ENCODE data around the gene DGKI. TPM values are rescaled to one million over a fixed set of nuclear protein-coding genes. Genes with fewer than 3 reads are reported as not detected.

DGKI gene
- total RNA-seq, 2 donors from 2014 or later = 0.04 to 0.64 TPM

GRCh38 chr7:137747359-137748031 lies 99.3 kb downstream of the DGKI start:
- Mint-ChIP-seq H3K27me3 (ENCODE audit: insufficient read depth) (no peaks in the 10 kb centered on the region), H3K36me3 (ENCODE audit: low read depth) (no peaks in the 10 kb centered on the region), H3K4me1 (peaks cover under 1% of the 10 kb centered on the region), H3K4me3 (no peak overlapping the region), H3K9me3 (peaks cover 11% of the 10 kb centered on the region), H3K27ac (peak overlapping the region; percentile 41)
- no peak overlapping the region for H3K4me3 ChIP-seq (ENCODE audit: low read length)
- 74% methylated on average over 6 to 7 of the region's 7 CpGs for WGBS, 2 experiments (ENCODE audit: insufficient coverage in 1 of 2, insufficient read length in 1 of 2)
- TF ChIP-seq CTCF (conservative IDR thresholded peaks at IDR 0.05) = peak; percentile 61
- DNase-seq = no peak
- no peaks in the 10 kb centered on the region for H3K36me3 ChIP-seq (ENCODE audit: control insufficient read depth, insufficient read depth, low read length)
- H3K27me3 ChIP-seq (ENCODE audit: control insufficient read depth, insufficient read depth, low read length, poor library complexity, severe bottlenecking) = no peaks in the 10 kb centered on the region
- no peak overlapping the region for H3K9ac ChIP-seq (ENCODE audit: extremely low read depth, low read length, poor library complexity, severe bottlenecking)
- no peak overlapping the region for H3K27ac ChIP-seq (ENCODE audit: low read depth, low read length)
- H3K9me3 ChIP-seq (ENCODE audit: control insufficient read depth, low read length) = peaks cover 7% of the 10 kb centered on the region
- H3K4me1 ChIP-seq (ENCODE audit: control insufficient read depth, insufficient read depth, low read length) = no peaks in the 10 kb centered on the region

GRCh38 chr7:137743021-137743420 lies 103.8 kb downstream of the DGKI start:
- 83 to 96% methylated on average over 1 to 2 of the region's 2 CpGs for WGBS, 2 experiments (ENCODE audit: insufficient coverage in 1 of 2, insufficient read length in 1 of 2)
- no peak overlapping the region for H3K9ac ChIP-seq (ENCODE audit: extremely low read depth, low read length, poor library complexity, severe bottlenecking)
- Mint-ChIP-seq H3K36me3 (ENCODE audit: low read depth) (no peaks in the 10 kb centered on the region), H3K4me3 (no peak overlapping the region), H3K9me3 (peaks cover 10% of the 10 kb centered on the region), H3K27me3 (ENCODE audit: insufficient read depth) (no peaks in the 10 kb centered on the region), H3K27ac (no peak overlapping the region), H3K4me1 (no peaks in the 10 kb centered on the region)
- no peak overlapping the region for H3K27ac ChIP-seq (ENCODE audit: low read depth, low read length)
- H3K9me3 ChIP-seq (ENCODE audit: control insufficient read depth, low read length) = no peaks in the 10 kb centered on the region
- no peaks in the 10 kb centered on the region for H3K4me1 ChIP-seq (ENCODE audit: control insufficient read depth, insufficient read depth, low read length)
- TF ChIP-seq CTCF (conservative IDR thresholded peaks at IDR 0.05) = no peak
- no peaks in the 10 kb centered on the region for H3K27me3 ChIP-seq (ENCODE audit: control insufficient read depth, insufficient read depth, low read length, poor library complexity, severe bottlenecking)
- H3K36me3 ChIP-seq (ENCODE audit: control insufficient read depth, insufficient read depth, low read length) = no peaks in the 10 kb centered on the region
- no peak overlapping the region for H3K4me3 ChIP-seq (ENCODE audit: low read length)
- no peak for DNase-seq

GRCh38 chr7:137742051-137742450 lies 104.7 kb downstream of the DGKI start:
- H3K4me3 Mint-ChIP-seq = no peak overlapping the region
- H3K4me1 Mint-ChIP-seq = no peaks in the 10 kb centered on the region
- no peaks in the 10 kb centered on the region for H3K9me3 ChIP-seq (ENCODE audit: control insufficient read depth, low read length)
- H3K9ac ChIP-seq (ENCODE audit: extremely low read depth, low read length, poor library complexity, severe bottlenecking) = no peak overlapping the region
- H3K27ac Mint-ChIP-seq = no peak overlapping the region
- TF ChIP-seq CTCF (conservative IDR thresholded peaks at IDR 0.05) = no peak
- no peaks in the 10 kb centered on the region for H3K36me3 Mint-ChIP-seq (ENCODE audit: low read depth)
- H3K4me1 ChIP-seq (ENCODE audit: control insufficient read depth, insufficient read depth, low read length) = no peaks in the 10 kb centered on the region
- no peaks in the 10 kb centered on the region for H3K27me3 Mint-ChIP-seq (ENCODE audit: insufficient read depth)
- H3K9me3 Mint-ChIP-seq = peaks cover 10% of the 10 kb centered on the region
- no peak for DNase-seq
- no peaks in the 10 kb centered on the region for H3K27me3 ChIP-seq (ENCODE audit: control insufficient read depth, insufficient read depth, low read length, poor library complexity, severe bottlenecking)
- H3K36me3 ChIP-seq (ENCODE audit: control insufficient read depth, insufficient read depth, low read length) = no peaks in the 10 kb centered on the region
- no peak overlapping the region for H3K27ac ChIP-seq (ENCODE audit: low read depth, low read length)
- WGBS, 2 experiments (ENCODE audit: insufficient coverage in 1 of 2, insufficient read length in 1 of 2) = 79 to 96% methylated on average over 2 to 3 of the region's 3 CpGs
- H3K4me3 ChIP-seq (ENCODE audit: low read length) = no peak overlapping the region
